Peyer's patch (tissue), 4 donors: ENCODE measurements around the gene ABCD3. TPM values are rescaled to one million over a fixed set of nuclear protein-coding genes. Genes with fewer than 3 reads are reported as not detected.
A peak's percentile ranks its signal among the peaks of the same experiment; 100 is the strongest.
"Not testable (repeated sequence)": the region's sequence is repeated elsewhere in the genome, so short reads cannot be mapped to it uniquely, and the experiment has no call there.

Source experiments
- DNase-seq, 3 donors: peaks; one replicate each; pipeline ENCODE4 v3.0.0-alpha.2; 2017 to 2019
- H3K27ac ChIP-seq, 4 donors: fragments of 200-600 bp; sonication (generic); one replicate each; pipeline ENCODE4 v1.5.1; 2016 to 2019
- H3K27me3 ChIP-seq, 2 donors: fragments of 200-600 bp; sonication (generic); one replicate each; pipeline ENCODE4 v1.5.1; 2019
- H3K36me3 ChIP-seq, 3 donors: fragments of 200-600 bp; sonication (generic); one replicate each; pipeline ENCODE4 v1.5.1; 2016 to 2019
- H3K4me1 ChIP-seq, 4 donors: fragments of 200-600 bp; sonication (generic); one replicate each; pipeline ENCODE4 v1.5.1; 2016 to 2019
- H3K4me3 ChIP-seq, 4 donors: fragments of 200-600 bp; sonication (generic); 1 replicate in 3 of 4; 2 replicates in 1 of 4; pipeline ENCODE4 v1.5.1; 2016 to 2019; ENCODE audit warnings: mild to moderate bottlenecking in 1 of 4
- H3K9me3 ChIP-seq, 4 donors: fragments of 200-600 bp; sonication (generic); one replicate each; pipeline ENCODE4 v1.5.1; 2016 to 2019; ENCODE audit warnings: mild to moderate bottlenecking in 1 of 4
- CTCF ChIP-seq, 6 experiments: fragments of 450-650 bp in 4 of 6; fragments of 200-600 bp in 2 of 6; sonication (generic) in 1 of 6; IDR thresholded peaks; one replicate each; pipeline ENCODE4 v1.5.1; 2017 to 2019; ENCODE audit warnings: antibody characterized with exemption in 6 of 6, mild to moderate bottlenecking in 3 of 6, moderate library complexity in 1 of 6
- POLR2A ChIP-seq, 2 donors: fragments of 450-650 bp; IDR thresholded peaks; one replicate each; pipeline ENCODE4 v1.5.1; 2017; ENCODE audit warnings: antibody characterized with exemption in 2 of 2, mild to moderate bottlenecking in 2 of 2, moderate library complexity in 2 of 2
- total RNA-seq, 4 donors: library from RNA; depleted of rRNA; stranded (reverse); fragments of >200 nt; gene quantifications; one replicate each; pipeline ENCODE4 v1.1.0, GENCODE V29; 2016

Gene ABCD3
- total RNA-seq = 10 to 100 TPM; 22.3 to 66.6 (median 57.0) TPM

- peak within 1 kb of the TSS; percentile 77 to 93 (median 88) for H3K27ac ChIP-seq
- TF ChIP-seq POLR2A (IDR thresholded peaks at IDR 0.05) = peak; percentile 79 to 85
- no peak for TF ChIP-seq CTCF (IDR thresholded peaks at IDR 0.05)
These were observed at the start of gene ABCD3 for GRCh38 chr1:94417978-94418663. TSS of gene ABCD3 (plus strand) at chr1:94418389. CDS start at chr1:94418479, 90 bp downstream.

GRCh38 chr1:94372771-94373170 is 45.4 kb upstream of the ABCD3 start:
- H3K27ac ChIP-seq, H3K36me3 ChIP-seq, H3K4me3 ChIP-seq, DNase-seq, H3K4me1 ChIP-seq, H3K9me3 ChIP-seq, H3K27me3 ChIP-seq: not testable (repeated sequence)

More at GRCh38 chr1:94417978-94418663, at the start of gene ABCD3:
- peak within 1 kb of the TSS; percentile 60 to 93 (median 76) for H3K4me3 ChIP-seq
- peak; percentile 94 to 99 (median 99) for DNase-seq
- no peaks in the 10 kb centered on the region for H3K9me3 ChIP-seq
- no peaks in the 10 kb centered on the region for H3K27me3 ChIP-seq
- H3K36me3 ChIP-seq = no peaks in the 10 kb centered on the region
- H3K4me1 ChIP-seq = peaks cover 0 to 36% (median 3%) of the 10 kb centered on the region in 4 donors

- not testable (repeated sequence) for H3K4me1 ChIP-seq, H3K9me3 ChIP-seq, H3K27me3 ChIP-seq, H3K27ac ChIP-seq, H3K4me3 ChIP-seq, H3K36me3 ChIP-seq, DNase-seq
These were observed 44.9 kb upstream of the ABCD3 start for GRCh38 chr1:94373311-94373710.

- DNase-seq, H3K4me3 ChIP-seq, H3K27me3 ChIP-seq, H3K36me3 ChIP-seq, H3K9me3 ChIP-seq, H3K4me1 ChIP-seq, H3K27ac ChIP-seq: not testable (repeated sequence)
These were observed 42.5 kb upstream of the ABCD3 start for GRCh38 chr1:94375666-94376065.

- not testable (repeated sequence) for H3K4me3 ChIP-seq, H3K36me3 ChIP-seq, DNase-seq, H3K27ac ChIP-seq, H3K27me3 ChIP-seq, H3K9me3 ChIP-seq, H3K4me1 ChIP-seq
These were observed 39.7 kb upstream of the ABCD3 start for GRCh38 chr1:94378493-94378892.

GRCh38 chr1:94379615-94380014 is 38.6 kb upstream of the ABCD3 start:
- Histone ChIP-seq H3K27ac (no peak overlapping the region), H3K27me3 (no peaks in the 10 kb centered on the region), H3K4me1 (peaks cover 0 to 11% (median 0%) of the 10 kb centered on the region in 4 donors), H3K9me3 (no peaks in the 10 kb centered on the region), H3K4me3 (no peak overlapping the region), H3K36me3 (no peaks in the 10 kb centered on the region)
- peak in 2 of 3 donors; percentile 43 to 67 for DNase-seq
- TF ChIP-seq CTCF (IDR thresholded peaks at IDR 0.05) (no peak), POLR2A (IDR thresholded peaks at IDR 0.05) (no peak)

GRCh38 chr1:94382201-94382600 is 36.0 kb upstream of the ABCD3 start:
- no peaks in the 10 kb centered on the region for H3K9me3 ChIP-seq
- H3K4me3 ChIP-seq = no peak overlapping the region
- TF ChIP-seq CTCF (IDR thresholded peaks at IDR 0.05) = no peak
- TF ChIP-seq POLR2A (IDR thresholded peaks at IDR 0.05) = no peak
- H3K27ac ChIP-seq = no peak overlapping the region
- no peaks in the 10 kb centered on the region for H3K36me3 ChIP-seq
- peaks cover 0 to 24% (median 0%) of the 10 kb centered on the region in 4 donors for H3K4me1 ChIP-seq
- no peak for DNase-seq
- H3K27me3 ChIP-seq = no peaks in the 10 kb centered on the region

GRCh38 chr1:94383966-94384408 is 34.2 kb upstream of the ABCD3 start:
- TF ChIP-seq CTCF (IDR thresholded peaks at IDR 0.05) = peak in 1 of 6 experiments; percentile 8
- no peak for TF ChIP-seq POLR2A (IDR thresholded peaks at IDR 0.05)
- Histone ChIP-seq H3K9me3 (no peaks in the 10 kb centered on the region), H3K36me3 (no peaks in the 10 kb centered on the region), H3K27ac (peak overlapping the region in 2 of 4 donors; percentile 77 to 83), H3K27me3 (no peaks in the 10 kb centered on the region), H3K4me1 (peaks cover 0 to 24% (median 0%) of the 10 kb centered on the region in 4 donors), H3K4me3 (no peak overlapping the region)
- peak in 1 of 3 donors; percentile 68 for DNase-seq
